Activated naive CD8-positive, alpha-beta T cell (primary cell): Measurements from ENCODE around the gene SNRNP70.
"Not testable (repeated sequence)": the region's sequence is repeated elsewhere in the genome, so short reads cannot be mapped to it uniquely, and the experiment has no call there.

Experiments used
- H3K27ac Mint-ChIP-seq: one replicate; pipeline ENCODE4 v1.8.0; 2021; ENCODE audit warnings: mixed read lengths
- H3K27me3 Mint-ChIP-seq: one replicate; pipeline ENCODE4 v1.8.0; 2021; ENCODE audit warnings: mixed read lengths
- H3K36me3 Mint-ChIP-seq: one replicate; pipeline ENCODE4 v1.8.0; 2021; ENCODE audit warnings: mixed read lengths
- H3K4me1 Mint-ChIP-seq: one replicate; pipeline ENCODE4 v1.8.0; 2021; ENCODE audit warnings: low read depth, mixed read lengths
- H3K4me3 Mint-ChIP-seq: one replicate; pipeline ENCODE4 v1.8.0; 2021; ENCODE audit warnings: mild to moderate bottlenecking, mixed read lengths
- H3K9me3 Mint-ChIP-seq: one replicate; pipeline ENCODE4 v1.8.0; 2021; ENCODE audit warnings: low read depth, mixed read lengths

The SNRNP70 gene

DNA sequence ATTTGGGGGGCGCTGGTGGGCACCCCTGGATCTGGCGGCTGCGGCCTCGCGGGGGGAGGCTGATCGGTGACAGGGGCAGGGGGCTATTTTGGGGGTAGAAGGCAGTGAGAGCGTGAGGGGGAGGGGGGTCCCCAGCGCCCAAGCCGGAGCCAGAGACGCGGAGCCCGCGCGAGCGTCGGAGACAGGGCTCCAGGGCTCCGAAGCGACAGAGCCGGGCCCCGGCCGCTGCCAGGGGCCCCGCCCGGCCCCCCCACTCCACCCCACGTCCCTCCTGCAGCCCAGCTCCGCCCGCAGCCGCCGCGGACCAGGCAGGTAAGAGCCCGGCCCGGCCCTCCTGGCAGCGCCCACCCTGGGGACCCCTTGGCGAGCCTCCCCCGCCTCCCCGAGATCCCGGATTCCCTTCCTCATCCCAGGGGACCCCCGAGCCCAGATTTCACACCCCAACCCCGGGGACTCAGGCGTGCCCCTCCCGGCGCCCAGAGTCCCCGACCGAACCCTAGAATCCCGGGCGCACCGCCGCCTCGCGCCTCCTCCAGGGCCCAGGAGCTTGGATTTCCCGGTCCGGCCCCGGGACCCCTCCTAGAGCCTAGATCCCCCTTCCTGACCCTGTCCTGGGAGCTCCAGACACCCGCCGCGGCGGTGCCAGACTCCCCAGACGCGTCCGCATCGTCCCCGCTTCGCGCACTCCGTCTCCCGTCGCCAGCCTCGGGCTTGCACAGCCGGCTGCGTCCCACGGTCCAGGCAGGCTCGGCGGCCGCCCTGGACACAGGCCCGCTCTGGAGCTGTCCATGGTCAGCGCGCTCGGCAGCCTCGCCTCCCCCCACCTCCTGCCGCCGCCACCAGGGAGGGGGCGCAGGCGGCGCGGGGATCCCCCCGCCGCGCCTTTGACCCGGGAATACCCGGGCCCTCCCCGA, 34.4 kb downstream of the SNRNP70 start, which contains the start of gene PPFIA3:
Gene PPFIA3, plus strand, starts transcription at position 134 of the 914 bp plus-strand sequence. CDS start 8,330 bp downstream, outside the sequence.
- Mint-ChIP-seq H3K4me3 (peak within 1 kb of the TSS; percentile 89), H3K9me3 (no peaks in the 10 kb centered on the region), H3K27ac (peak within 1 kb of the TSS; percentile 87), H3K36me3 (no peaks in the 10 kb centered on the region), H3K4me1 (peaks cover 28% of the 10 kb centered on the region), H3K27me3 (no peaks in the 10 kb centered on the region)

DNA sequence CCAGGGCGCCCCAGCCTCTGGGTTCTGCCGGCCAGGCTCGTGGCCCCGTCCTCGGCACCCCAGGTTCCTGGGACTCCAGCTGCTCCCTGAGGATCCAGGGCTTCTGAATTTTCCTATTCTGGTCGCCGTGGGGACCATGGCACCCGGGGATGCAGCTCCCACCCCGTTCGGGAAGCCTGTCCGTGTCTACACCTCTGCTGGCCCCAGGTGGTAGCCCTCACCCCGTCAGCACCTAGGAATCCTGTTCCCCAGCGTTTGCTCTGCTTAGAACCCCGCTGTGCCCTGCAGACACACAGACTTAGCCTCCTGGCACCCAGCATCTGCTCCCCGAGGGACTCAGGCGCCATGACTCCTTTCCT, 35.1 kb downstream of the SNRNP70 start:
- Mint-ChIP-seq H3K9me3 (no peaks in the 10 kb centered on the region), H3K4me3 (peak overlapping the region; percentile 71), H3K27ac (no peak overlapping the region), H3K4me1 (peaks cover 24% of the 10 kb centered on the region), H3K36me3 (no peaks in the 10 kb centered on the region), H3K27me3 (no peaks in the 10 kb centered on the region)

DNA sequence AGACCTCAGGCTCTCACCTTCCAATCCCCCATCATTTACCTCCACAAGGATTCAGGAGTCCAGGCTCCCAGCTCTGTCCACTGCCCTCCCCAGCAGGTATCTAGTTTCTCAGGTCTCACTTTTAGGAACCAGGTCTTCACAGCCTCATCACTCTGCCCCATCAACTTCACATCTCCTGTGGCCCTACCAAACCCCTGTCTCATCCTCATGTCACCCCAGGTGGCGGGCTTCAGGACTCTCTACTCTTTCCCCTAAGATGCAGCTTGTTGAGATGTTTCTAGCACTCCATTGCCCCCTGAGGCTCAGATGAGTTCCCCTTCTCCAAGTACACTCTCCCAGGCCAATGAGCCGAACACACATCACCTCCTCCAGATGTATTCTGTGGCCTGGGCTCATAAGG, 35.6 kb downstream of the SNRNP70 start:
- no peaks in the 10 kb centered on the region for H3K27me3 Mint-ChIP-seq
- H3K36me3 Mint-ChIP-seq = no peaks in the 10 kb centered on the region
- no peak overlapping the region for H3K27ac Mint-ChIP-seq
- peaks cover 24% of the 10 kb centered on the region for H3K4me1 Mint-ChIP-seq
- H3K4me3 Mint-ChIP-seq = peak overlapping the region; percentile 71
- no peaks in the 10 kb centered on the region for H3K9me3 Mint-ChIP-seq

DNA sequence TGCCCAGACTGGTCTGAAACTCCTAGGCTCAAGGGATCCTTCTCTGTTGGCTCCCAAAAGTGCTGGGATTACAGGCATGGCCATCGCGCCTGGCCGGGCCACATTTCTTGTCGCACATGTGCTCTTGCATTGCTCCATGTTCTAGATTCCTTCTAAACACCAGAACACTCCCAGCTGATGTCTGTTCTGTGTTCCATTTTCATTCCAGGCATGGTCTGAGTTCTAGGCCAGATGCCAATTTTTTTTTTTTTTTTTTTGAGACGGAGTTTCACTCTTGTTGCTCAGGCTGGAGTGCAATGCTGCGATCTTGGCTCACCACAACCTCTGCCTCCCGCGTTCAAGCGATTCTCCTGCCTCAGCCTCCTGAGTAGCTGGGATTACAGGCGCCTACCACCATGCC, 36.6 kb downstream of the SNRNP70 start:
- not testable (repeated sequence) for H3K9me3 Mint-ChIP-seq, H3K4me3 Mint-ChIP-seq, H3K27me3 Mint-ChIP-seq, H3K27ac Mint-ChIP-seq, H3K36me3 Mint-ChIP-seq
- H3K4me1 Mint-ChIP-seq = peaks cover 21% of the 10 kb centered on the region

DNA sequence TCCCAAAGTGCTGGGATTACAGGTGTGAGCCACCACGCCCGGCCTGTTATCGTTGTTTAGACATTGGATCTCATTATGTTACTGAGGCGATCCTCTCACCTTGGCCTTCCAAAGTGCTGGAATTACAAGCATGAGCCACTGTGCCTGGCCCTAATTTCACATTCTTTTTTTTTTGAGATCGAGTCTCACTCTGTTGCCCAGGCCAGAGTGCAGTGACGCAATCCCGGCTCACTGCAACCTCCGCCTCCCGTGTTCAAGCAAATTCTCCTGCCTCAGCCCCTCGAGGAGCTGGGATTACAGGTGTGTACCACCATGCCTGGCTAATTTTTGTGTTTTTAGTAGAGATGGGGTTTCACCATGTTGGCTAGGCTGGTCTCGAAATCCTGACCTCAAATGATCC, 38.0 kb downstream of the SNRNP70 start:
- not testable (repeated sequence) for H3K27me3 Mint-ChIP-seq, H3K27ac Mint-ChIP-seq, H3K4me3 Mint-ChIP-seq, H3K9me3 Mint-ChIP-seq, H3K36me3 Mint-ChIP-seq
- H3K4me1 Mint-ChIP-seq = peaks cover 13% of the 10 kb centered on the region

GRCh38 chr19:49125025-49125731, 39.9 kb downstream of the SNRNP70 start:
- H3K27me3 Mint-ChIP-seq = no peaks in the 10 kb centered on the region
- no peaks in the 10 kb centered on the region for H3K9me3 Mint-ChIP-seq
- H3K4me1 Mint-ChIP-seq = peaks cover 17% of the 10 kb centered on the region
- no peak overlapping the region for H3K4me3 Mint-ChIP-seq
- H3K36me3 Mint-ChIP-seq = no peaks in the 10 kb centered on the region
- no peak overlapping the region for H3K27ac Mint-ChIP-seq

DNA sequence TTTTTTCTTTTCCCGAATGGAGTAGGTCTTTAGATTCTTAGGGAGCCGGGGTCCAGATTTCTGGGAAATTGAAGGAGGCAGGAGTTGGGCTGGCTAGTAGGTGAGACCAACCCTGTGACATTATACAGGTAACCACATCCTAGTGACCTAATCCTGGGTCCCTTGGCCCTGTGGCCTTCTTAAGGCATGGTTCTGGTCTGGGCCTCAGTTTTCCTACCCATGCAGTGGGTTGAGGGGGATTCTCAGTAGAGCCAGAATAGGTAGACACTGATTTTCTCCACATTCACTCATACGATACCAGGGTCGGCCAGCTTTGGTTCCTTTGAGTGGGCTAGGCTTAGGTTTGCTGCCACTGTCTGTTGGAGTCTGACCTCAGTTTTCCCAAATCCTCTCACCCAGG, 41.3 kb downstream of the SNRNP70 start:
- Mint-ChIP-seq H3K4me1 (peaks cover 9% of the 10 kb centered on the region), H3K27me3 (no peaks in the 10 kb centered on the region), H3K4me3 (no peak overlapping the region), H3K27ac (no peak overlapping the region), H3K36me3 (no peaks in the 10 kb centered on the region), H3K9me3 (no peaks in the 10 kb centered on the region)

- not testable (repeated sequence) for H3K9me3 Mint-ChIP-seq, H3K4me1 Mint-ChIP-seq, H3K27ac Mint-ChIP-seq, H3K36me3 Mint-ChIP-seq, H3K27me3 Mint-ChIP-seq
- peak overlapping the region; percentile 7 for H3K4me3 Mint-ChIP-seq
These were observed 42.0 kb downstream of the SNRNP70 start for GRCh38 chr19:49127225-49127624.

- H3K27me3 Mint-ChIP-seq = no peaks in the 10 kb centered on the region
- H3K9me3 Mint-ChIP-seq = no peaks in the 10 kb centered on the region
- no peaks in the 10 kb centered on the region for H3K36me3 Mint-ChIP-seq
- H3K4me1 Mint-ChIP-seq = peaks cover 13% of the 10 kb centered on the region
- H3K4me3 Mint-ChIP-seq = peak overlapping the region; percentile 91
- H3K27ac Mint-ChIP-seq = peak overlapping the region; percentile 87
These were observed 42.7 kb downstream of the SNRNP70 start for GRCh38 chr19:49127674-49128544.

- Mint-ChIP-seq H3K4me1 (peaks cover 17% of the 10 kb centered on the region), H3K4me3 (peak overlapping the region; percentile 91), H3K36me3 (no peaks in the 10 kb centered on the region), H3K27ac (no peak overlapping the region), H3K9me3 (no peaks in the 10 kb centered on the region), H3K27me3 (no peaks in the 10 kb centered on the region)
These were observed 43.4 kb downstream of the SNRNP70 start for GRCh38 chr19:49128545-49129237.

DNA sequence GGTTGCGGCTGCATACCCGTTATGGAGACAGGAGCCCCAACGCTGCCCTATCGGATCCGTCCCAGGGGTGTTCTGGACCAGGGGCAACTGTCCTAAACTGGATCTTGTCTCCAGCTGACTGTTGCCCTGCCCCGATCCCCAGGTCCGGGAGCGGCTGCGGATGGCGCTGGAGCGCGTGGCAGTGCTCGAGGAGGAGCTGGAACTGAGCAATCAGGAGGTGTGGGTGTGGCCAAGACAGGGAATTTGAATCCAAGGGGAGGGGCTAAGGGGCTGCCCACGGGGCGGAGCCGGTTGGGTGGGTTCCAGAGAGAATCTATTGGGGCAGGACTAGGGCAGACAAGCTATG, 44.0 kb downstream of the SNRNP70 start:
- Mint-ChIP-seq H3K36me3 (no peaks in the 10 kb centered on the region), H3K27ac (no peak overlapping the region), H3K9me3 (no peaks in the 10 kb centered on the region), H3K4me3 (no peak overlapping the region), H3K27me3 (no peaks in the 10 kb centered on the region), H3K4me1 (peaks cover 22% of the 10 kb centered on the region)

DNA sequence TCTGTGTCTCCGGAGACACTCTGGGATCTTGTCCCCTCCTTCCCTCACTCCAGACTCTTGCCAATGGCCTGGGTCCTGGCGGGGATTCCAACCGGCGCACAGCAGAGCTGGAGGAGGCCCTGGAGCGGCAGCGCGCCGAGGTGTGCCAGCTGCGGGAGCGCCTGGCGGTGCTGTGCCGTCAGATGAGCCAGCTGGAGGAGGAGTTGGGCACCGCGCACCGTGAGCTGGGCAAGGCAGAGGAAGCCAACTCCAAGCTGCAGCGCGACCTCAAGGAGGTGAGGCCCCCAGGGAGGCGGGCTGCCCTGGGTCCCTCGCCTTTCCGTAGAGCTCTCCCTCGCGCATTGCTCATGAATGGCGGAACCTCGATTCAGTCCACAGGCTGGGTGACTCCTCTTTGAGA, 45.1 kb downstream of the SNRNP70 start:
- no peaks in the 10 kb centered on the region for H3K36me3 Mint-ChIP-seq
- H3K27me3 Mint-ChIP-seq = no peaks in the 10 kb centered on the region
- peaks cover 24% of the 10 kb centered on the region for H3K4me1 Mint-ChIP-seq
- no peaks in the 10 kb centered on the region for H3K9me3 Mint-ChIP-seq
- H3K27ac Mint-ChIP-seq = no peak overlapping the region
- no peak overlapping the region for H3K4me3 Mint-ChIP-seq

GRCh38 chr19:49132974-49133609, 47.8 kb downstream of the SNRNP70 start:
- no peaks in the 10 kb centered on the region for H3K9me3 Mint-ChIP-seq
- peaks cover 23% of the 10 kb centered on the region for H3K4me1 Mint-ChIP-seq
- no peaks in the 10 kb centered on the region for H3K36me3 Mint-ChIP-seq
- H3K27ac Mint-ChIP-seq = no peak overlapping the region
- peak overlapping the region; percentile 73 for H3K4me3 Mint-ChIP-seq
- H3K27me3 Mint-ChIP-seq = peaks cover 3% of the 10 kb centered on the region
